Tibial artery (tissue), 4 donors: ENCODE data around the gene NCCRP1.

ENCODE experiments used
- DNase-seq, 2 donors: peaks; one replicate each; pipeline ENCODE4 v3.0.0-alpha.2; 2019
- H3K27ac ChIP-seq, 2 donors: fragments of 200-600 bp; sonication (generic) in 1 of 2; 1 replicate in 1 of 2; 2 replicates in 1 of 2; pipeline ENCODE4 v1.5.1; 2018 to 2019; ENCODE audit warnings: mild to moderate bottlenecking in 1 of 2
- H3K27me3 ChIP-seq, 2 donors: fragments of 200-600 bp; sonication (generic) in 1 of 2; one replicate each; pipeline versions ENCODE4 v1.5.1 to v1.6.0; 2016 to 2019
- H3K36me3 ChIP-seq, 3 donors: fragments of 200-600 bp; sonication (generic) in 2 of 3; one replicate each; pipeline ENCODE4 v1.5.1; 2016 to 2019; ENCODE audit warnings: mild to moderate bottlenecking in 2 of 3
- H3K4me1 ChIP-seq, 4 donors: fragments of 200-600 bp; sonication (generic) in 2 of 4; 1 replicate in 3 of 4; 2 replicates in 1 of 4; pipeline ENCODE4 v1.5.1; 2016 to 2019
- H3K4me3 ChIP-seq, 2 donors: fragments of 200-600 bp; sonication (generic) in 1 of 2; 1 replicate in 1 of 2; 2 replicates in 1 of 2; pipeline ENCODE4 v1.5.1; 2018 to 2019; ENCODE audit warnings: mild to moderate bottlenecking in 2 of 2
- H3K9me3 ChIP-seq, 3 donors: fragments of 200-600 bp; sonication (generic) in 1 of 3; one replicate each; pipeline ENCODE4 v1.5.1; 2016 to 2019
- CTCF ChIP-seq, 2 experiments: fragments of 200-600 bp in 1 of 2; fragments of 450-650 bp in 1 of 2; IDR thresholded peaks; one replicate each; pipeline ENCODE4 v1.5.1; 2017 to 2019; ENCODE audit warnings: antibody characterized with exemption in 2 of 2, mild to moderate bottlenecking in 1 of 2, moderate library complexity in 1 of 2
- intact Hi-C: fragments of 100-400 bp; cut with DNase I; formaldehyde crosslinking; loops from one replicate; pipeline ENCODE4 v1.15.0; 2023; ENCODE audit warnings: low total_unique reads

NCCRP1 gene

DNA sequence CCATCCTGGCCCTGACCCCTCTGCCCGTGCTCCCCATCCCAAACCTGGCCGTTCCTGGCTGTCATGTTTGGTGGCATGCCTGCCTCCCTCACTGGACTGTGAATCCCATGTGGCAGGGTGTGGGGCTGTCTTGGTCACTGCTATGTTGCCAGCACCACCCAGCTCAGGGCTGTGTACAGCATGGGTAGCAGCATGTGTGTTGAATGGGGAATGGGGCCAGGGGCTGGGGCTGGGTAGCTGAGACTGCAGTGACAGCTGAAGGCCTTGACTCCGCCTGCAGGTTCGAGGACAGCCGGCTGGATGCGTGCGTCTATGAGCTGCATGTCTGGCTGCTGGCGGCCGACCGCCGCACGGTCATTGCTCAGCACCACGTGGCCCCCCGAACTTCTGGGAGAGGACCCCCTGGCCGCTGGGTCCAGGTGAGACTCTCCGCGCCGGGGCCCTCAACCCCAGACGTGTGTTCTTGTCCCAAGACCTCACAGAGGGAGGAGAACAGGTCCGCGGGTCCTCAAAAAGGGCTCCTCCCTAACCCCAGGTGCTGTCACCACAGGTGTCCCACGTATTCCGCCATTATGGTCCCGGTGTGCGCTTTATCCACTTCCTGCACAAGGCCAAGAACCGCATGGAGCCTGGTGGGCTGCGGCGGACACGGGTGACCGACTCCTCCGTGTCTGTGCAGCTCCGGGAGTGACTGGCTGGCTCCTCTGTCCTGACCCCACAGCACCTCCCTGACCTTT is 3.5 kb downstream of the NCCRP1 start:
- DNase-seq: no peak
- Histone ChIP-seq H3K9me3 (no peaks in the 10 kb centered on the region), H3K4me1 (peaks cover 0 to 9% (median 3%) of the 10 kb centered on the region in 4 donors), H3K27ac (no peak overlapping the region), H3K4me3 (no peak overlapping the region), H3K27me3 (peaks cover 0 to 99% of the 10 kb centered on the region in 2 donors), H3K36me3 (no peaks in the 10 kb centered on the region)
- no peak for TF ChIP-seq CTCF (IDR thresholded peaks at IDR 0.05)
- intact Hi-C loops: no loop called here

GRCh38 chr19:39200803-39201115 is 4.0 kb downstream of the NCCRP1 start:
- H3K27me3 ChIP-seq: peaks cover 0 to 95% of the 10 kb centered on the region in 2 donors
- no peak overlapping the region for H3K4me3 ChIP-seq
- no peak for DNase-seq
- intact Hi-C loops: no loop called here
- TF ChIP-seq CTCF (IDR thresholded peaks at IDR 0.05): no peak
- H3K36me3 ChIP-seq: no peaks in the 10 kb centered on the region
- no peaks in the 10 kb centered on the region for H3K9me3 ChIP-seq
- peaks cover 0 to 9% (median 3%) of the 10 kb centered on the region in 4 donors for H3K4me1 ChIP-seq
- no peak overlapping the region for H3K27ac ChIP-seq

DNA sequence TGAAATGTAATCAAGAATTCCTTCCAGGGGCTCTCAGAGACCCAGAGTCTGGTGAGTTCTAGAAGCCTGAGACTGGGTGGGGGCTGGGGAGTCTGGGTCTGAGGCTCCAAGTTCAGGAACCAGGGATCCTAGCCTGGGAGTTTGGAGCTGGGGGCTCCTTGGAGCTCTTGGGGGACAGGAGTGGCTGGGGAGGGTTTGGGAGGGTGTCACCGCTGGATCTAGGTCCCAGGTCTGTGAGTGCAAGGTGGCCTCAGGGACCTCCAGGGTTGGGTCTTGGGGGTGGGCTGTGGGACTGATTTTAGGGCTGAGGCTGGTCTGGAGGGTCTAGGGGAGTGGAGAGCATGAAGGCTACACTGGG is 6.2 kb downstream of the NCCRP1 start:
- TF ChIP-seq CTCF (IDR thresholded peaks at IDR 0.05): no peak
- H3K27ac ChIP-seq: no peak overlapping the region
- no peaks in the 10 kb centered on the region for H3K36me3 ChIP-seq
- intact Hi-C loops: no loop called here
- no peaks in the 10 kb centered on the region for H3K4me1 ChIP-seq
- H3K27me3 ChIP-seq: peaks cover 0 to 85% of the 10 kb centered on the region in 2 donors
- H3K4me3 ChIP-seq: no peak overlapping the region
- no peaks in the 10 kb centered on the region for H3K9me3 ChIP-seq
- DNase-seq: no peak

DNA sequence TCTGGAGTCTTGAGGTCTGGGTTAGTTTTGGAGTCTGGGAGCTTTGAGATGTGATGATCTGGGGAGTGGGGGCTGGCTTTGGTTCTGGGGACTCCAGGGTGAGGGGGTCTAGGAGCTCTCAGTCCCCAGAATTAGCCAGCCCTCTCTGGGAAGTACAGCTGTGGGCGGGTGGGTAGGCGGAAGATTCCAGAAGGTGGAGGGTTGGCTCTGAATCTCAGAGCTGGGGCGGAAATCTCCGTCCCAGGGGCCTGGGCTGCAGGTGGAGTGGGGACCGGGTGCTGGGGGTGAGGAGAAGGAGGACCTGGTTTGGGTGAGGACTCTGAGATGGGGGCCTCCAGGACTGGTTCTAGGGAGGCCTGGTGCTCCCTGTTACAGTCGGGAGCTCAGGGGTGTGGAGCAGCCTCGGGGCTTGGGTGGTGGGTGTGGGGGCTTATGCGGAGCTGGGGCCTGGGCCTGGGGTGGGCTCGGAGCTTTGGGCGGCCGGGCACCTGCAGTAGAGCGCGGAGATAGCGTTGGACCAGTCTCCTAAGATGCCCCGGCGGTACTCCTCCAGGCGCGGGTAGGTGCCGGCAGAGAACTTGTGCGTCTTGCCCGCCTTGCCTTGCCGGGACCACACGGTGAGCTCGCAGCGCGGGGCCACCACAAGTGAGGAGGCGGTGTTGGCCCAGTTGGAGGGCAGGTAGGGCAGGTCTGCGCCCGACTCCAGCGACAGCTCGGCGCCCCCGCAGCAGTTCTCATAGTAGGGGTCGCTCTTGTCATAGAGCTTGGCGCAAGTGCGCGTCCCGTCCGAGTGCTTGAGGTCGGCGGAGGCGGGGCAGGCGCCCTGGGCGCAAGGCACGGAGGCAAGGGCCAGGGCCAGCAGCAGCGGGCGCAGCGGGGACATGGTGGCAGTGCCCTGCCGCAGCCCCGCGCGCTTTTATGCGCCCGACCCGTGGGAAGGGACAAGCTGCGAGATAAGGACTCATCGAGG is 6.9 kb downstream of the NCCRP1 start, which contains the start of gene SYCN:
SYCN (minus strand) TSS at position 892 of the 970 bp plus-strand sequence; CDS start at position 883, 9 bp downstream.
- H3K27ac ChIP-seq: no peak within 1 kb of the TSS
- no peaks in the 10 kb centered on the region for H3K9me3 ChIP-seq
- peaks cover 0 to 85% of the 10 kb centered on the region in 2 donors for H3K27me3 ChIP-seq
- no peak for DNase-seq
- no peak for TF ChIP-seq CTCF (IDR thresholded peaks at IDR 0.05)
- H3K4me1 ChIP-seq: no peaks in the 10 kb centered on the region
- no peak within 1 kb of the TSS for H3K4me3 ChIP-seq
- no peaks in the 10 kb centered on the region for H3K36me3 ChIP-seq
- intact Hi-C loops: no loop called here

GRCh38 chr19:39205449-39205764 is 8.6 kb downstream of the NCCRP1 start:
- Histone ChIP-seq H3K4me1 (no peaks in the 10 kb centered on the region), H3K36me3 (no peaks in the 10 kb centered on the region), H3K27ac (no peak overlapping the region), H3K27me3 (peaks cover 0 to 68% of the 10 kb centered on the region in 2 donors), H3K4me3 (no peak overlapping the region), H3K9me3 (no peaks in the 10 kb centered on the region)
- no peak for DNase-seq
- no peak for TF ChIP-seq CTCF (IDR thresholded peaks at IDR 0.05)
- intact Hi-C loops: no loop called here
